SK-N-SH treated with all-trans-retinoic acid at 6 μM for 48 hours (cell line): Measurements from ENCODE around the gene DOCK11.

Source experiments
- ATAC-seq: fragments of 200-7000 bp; cut with Tn5 transposase; 3 replicates; pipeline ENCODE4 v1.9.1; 2020; ENCODE audit warnings: mild to moderate bottlenecking, moderate library complexity
- ARNTL ChIP-seq: fragments of 450-650 bp; formaldehyde crosslinking; IDR thresholded peaks from 2 replicates; pipeline ENCODE4 v1.5.0; 2020; ENCODE audit warnings: low read depth, mild to moderate bottlenecking, moderate library complexity, borderline replicate concordance
- BACH2 ChIP-seq: fragments of 250-450 bp; sonication (Bioruptor Pico); IDR thresholded peaks from 2 replicates; pipeline ENCODE4 v1.9.0; 2021; ENCODE audit warnings: mild to moderate bottlenecking, borderline replicate concordance
- CSDC2 ChIP-seq: fragments of 250-450 bp; sonication (Bioruptor Pico); IDR thresholded peaks from 2 replicates; pipeline ENCODE4 v1.5.0; 2020; ENCODE audit warnings: mild to moderate bottlenecking, moderate library complexity
- ESRRG ChIP-seq: fragments of 250-450 bp; sonication (Bioruptor Pico); IDR thresholded peaks from 2 replicates; pipeline ENCODE4 v1.6.1; 2021; ENCODE audit warnings: mild to moderate bottlenecking
- GLIS3 ChIP-seq: fragments of 250-450 bp; sonication (Bioruptor Pico); IDR thresholded peaks from 2 replicates; pipeline ENCODE4 v1.5.0; 2020; ENCODE audit warnings: mild to moderate bottlenecking, moderate library complexity
- PPARA ChIP-seq: fragments of 250-450 bp; sonication (Bioruptor Pico); IDR thresholded peaks from 2 replicates; pipeline ENCODE4 v1.5.0; 2020; ENCODE audit warnings: mild to moderate bottlenecking, borderline replicate concordance
- SNAI2 ChIP-seq: fragments of 250-450 bp; sonication (Bioruptor Pico); IDR thresholded peaks from 2 replicates; pipeline ENCODE4 v1.5.0; 2020; ENCODE audit warnings: mild to moderate bottlenecking, moderate library complexity
- TCF4 ChIP-seq: fragments of 250-450 bp; sonication (Bioruptor Pico); IDR thresholded peaks from 2 replicates; pipeline ENCODE4 v1.8.0; 2021; ENCODE audit warnings: mild to moderate bottlenecking, moderate library complexity, borderline replicate concordance
- TOX ChIP-seq: fragments of 250-450 bp; sonication (Bioruptor Pico); IDR thresholded peaks from 2 replicates; pipeline ENCODE4 v1.8.0; 2021; ENCODE audit warnings: mild to moderate bottlenecking, moderate library complexity, borderline replicate concordance
- ZC3H10 ChIP-seq: fragments of 250-450 bp; sonication (Bioruptor Pico); IDR thresholded peaks from 2 replicates; pipeline ENCODE4 v1.5.1; 2021; ENCODE audit warnings: mild to moderate bottlenecking, moderate library complexity
- ZFP3 ChIP-seq: fragments of 250-450 bp; sonication (Bioruptor Pico); IDR thresholded peaks from 2 replicates; pipeline ENCODE4 v1.5.0; 2020; ENCODE audit warnings: mild to moderate bottlenecking, moderate library complexity
- ZNF70 ChIP-seq: fragments of 450-650 bp; formaldehyde crosslinking; IDR thresholded peaks from 2 replicates; pipeline ENCODE4 v1.5.0; 2020; ENCODE audit warnings: mild to moderate bottlenecking, moderate library complexity
- ZNF8 ChIP-seq: fragments of 450-650 bp; formaldehyde crosslinking; IDR thresholded peaks from 2 replicates; pipeline ENCODE4 v1.5.0; 2020; ENCODE audit warnings: mild to moderate bottlenecking, moderate library complexity
- TF ChIP-seq, protein P1 (sequence below): fragments of 250-450 bp; sonication (Bioruptor Pico); IDR thresholded peaks from 2 replicates; pipeline ENCODE4 v1.5.1; 2020; ENCODE audit warnings: low read depth, mild to moderate bottlenecking, moderate library complexity
- TF ChIP-seq, protein P2 (sequence below): fragments of 250-450 bp; sonication (Bioruptor Pico); IDR thresholded peaks from 2 replicates; pipeline ENCODE4 v1.5.1; 2021; ENCODE audit warnings: mild to moderate bottlenecking, moderate library complexity
- TF ChIP-seq, protein P3 (sequence below): fragments of 250-450 bp; sonication (Bioruptor Pico); IDR thresholded peaks from 2 replicates; pipeline ENCODE4 v1.8.0; 2020; ENCODE audit warnings: mild to moderate bottlenecking, moderate library complexity, borderline replicate concordance
- TF ChIP-seq, protein P4 (sequence below): fragments of 250-450 bp; sonication (Bioruptor Pico); IDR thresholded peaks from 2 replicates; pipeline ENCODE4 v1.5.0; 2020; ENCODE audit warnings: mild to moderate bottlenecking, moderate library complexity

DOCK11 gene

DNA sequence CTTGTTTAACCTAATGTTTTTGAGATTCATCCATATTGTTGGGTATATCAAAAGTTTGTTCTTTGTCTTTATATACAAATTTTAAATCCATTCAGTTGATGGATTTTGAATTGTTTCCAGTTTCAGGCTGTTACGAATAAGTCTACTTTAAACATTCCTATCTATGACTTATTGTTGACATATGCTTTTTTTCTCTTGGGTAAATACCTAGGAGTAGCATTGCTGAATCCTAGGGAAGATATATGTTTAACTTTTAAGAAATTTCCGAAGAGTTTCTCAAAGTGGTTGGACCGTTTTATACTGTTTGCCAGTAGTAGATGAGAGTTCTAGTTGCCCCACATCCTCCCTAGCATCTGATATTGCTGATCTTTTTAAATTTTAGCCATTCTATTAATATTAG is 170.9 kb downstream of the DOCK11 start:
- ATAC-seq: no peak
- TF ChIP-seq ZC3H10: no peak
- TF ChIP-seq SNAI2 (CRISPR knock-in tag): no peak
- TF ChIP-seq ZNF70: no peak
- TF ChIP-seq, protein P1, sequence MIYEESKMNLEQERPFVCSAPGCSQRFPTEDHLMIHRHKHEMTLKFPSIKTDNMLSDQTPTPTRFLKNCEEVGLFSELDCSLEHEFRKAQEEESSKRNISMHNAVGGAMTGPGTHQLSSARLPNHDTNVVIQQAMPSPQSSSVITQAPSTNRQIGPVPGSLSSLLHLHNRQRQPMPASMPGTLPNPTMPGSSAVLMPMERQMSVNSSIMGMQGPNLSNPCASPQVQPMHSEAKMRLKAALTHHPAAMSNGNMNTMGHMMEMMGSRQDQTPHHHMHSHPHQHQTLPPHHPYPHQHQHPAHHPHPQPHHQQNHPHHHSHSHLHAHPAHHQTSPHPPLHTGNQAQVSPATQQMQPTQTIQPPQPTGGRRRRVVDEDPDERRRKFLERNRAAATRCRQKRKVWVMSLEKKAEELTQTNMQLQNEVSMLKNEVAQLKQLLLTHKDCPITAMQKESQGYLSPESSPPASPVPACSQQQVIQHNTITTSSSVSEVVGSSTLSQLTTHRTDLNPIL (CRISPR knock-in tag): no peak
- TF ChIP-seq TOX (CRISPR knock-in tag): no peak

DNA sequence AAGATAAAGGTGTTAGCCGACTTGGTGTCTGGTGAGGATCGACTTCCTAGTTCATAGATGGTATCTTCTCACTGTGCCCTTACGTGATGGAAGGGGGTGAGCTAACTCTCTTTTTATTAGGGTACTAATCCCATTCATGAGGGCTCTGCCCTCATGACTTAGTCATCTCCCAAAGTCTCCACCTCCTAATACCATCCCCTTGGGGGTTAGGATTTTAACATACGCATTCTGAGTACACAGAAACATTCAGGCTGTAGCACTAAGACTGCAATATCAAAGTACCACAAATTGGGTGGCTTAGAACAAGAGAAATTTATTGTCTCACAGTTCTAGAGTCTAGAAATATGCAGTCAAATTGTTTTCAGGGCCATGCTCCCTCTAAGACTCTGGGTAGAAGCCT is 173.8 kb downstream of the DOCK11 start:
- ATAC-seq: no peak
- TF ChIP-seq ARNTL (CRISPR knock-in tag) (no peak), TCF4 (CRISPR knock-in tag) (no peak), ZFP3 (CRISPR knock-in tag) (no peak), TOX (CRISPR knock-in tag) (no peak), GLIS3 (CRISPR knock-in tag) (no peak), ZNF8 (CRISPR knock-in tag) (no peak), BACH2 (CRISPR knock-in tag) (no peak), ZNF70 (no peak), ZC3H10 (no peak), CSDC2 (no peak)
- TF ChIP-seq, protein P2, sequence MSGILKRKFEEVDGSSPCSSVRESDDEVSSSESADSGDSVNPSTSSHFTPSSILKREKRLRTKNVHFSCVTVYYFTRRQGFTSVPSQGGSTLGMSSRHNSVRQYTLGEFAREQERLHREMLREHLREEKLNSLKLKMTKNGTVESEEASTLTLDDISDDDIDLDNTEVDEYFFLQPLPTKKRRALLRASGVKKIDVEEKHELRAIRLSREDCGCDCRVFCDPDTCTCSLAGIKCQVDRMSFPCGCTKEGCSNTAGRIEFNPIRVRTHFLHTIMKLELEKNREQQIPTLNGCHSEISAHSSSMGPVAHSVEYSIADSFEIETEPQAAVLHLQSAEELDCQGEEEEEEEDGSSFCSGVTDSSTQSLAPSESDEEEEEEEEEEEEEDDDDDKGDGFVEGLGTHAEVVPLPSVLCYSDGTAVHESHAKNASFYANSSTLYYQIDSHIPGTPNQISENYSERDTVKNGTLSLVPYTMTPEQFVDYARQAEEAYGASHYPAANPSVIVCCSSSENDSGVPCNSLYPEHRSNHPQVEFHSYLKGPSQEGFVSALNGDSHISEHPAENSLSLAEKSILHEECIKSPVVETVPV (CRISPR knock-in tag): no peak
- TF ChIP-seq, protein P1 (CRISPR knock-in tag): no peak

DNA sequence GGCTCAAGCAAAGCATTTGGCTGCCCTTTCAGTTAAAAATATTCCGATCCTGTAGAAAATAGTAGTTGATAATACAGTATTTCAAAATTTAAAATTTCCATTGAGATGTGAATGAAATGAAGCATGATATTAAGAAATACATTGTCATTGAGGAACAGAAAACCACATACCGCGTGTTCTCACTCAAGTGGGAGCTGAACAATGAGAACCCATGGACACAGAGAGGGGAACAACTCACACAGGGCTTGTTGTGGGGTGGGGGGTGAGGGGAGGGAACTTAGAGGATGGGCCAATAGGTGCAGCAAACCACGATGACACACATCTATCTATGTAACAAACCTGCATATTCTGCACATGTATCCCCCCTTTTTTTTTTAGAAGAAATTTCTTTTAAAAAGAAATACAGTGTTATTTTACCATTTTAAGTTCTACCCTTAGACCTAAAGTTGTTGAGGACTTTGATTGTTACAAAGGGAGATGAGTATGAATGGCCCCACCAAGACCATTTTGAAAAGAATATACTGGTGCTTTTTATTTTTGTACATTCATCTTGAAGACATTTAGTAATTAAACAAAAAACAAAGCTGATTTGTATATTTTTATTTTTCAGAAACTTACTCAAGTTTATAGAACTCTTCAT is 179.8 kb downstream of the DOCK11 start:
- TF ChIP-seq ESRRG (CRISPR knock-in tag) (no peak), TCF4 (CRISPR knock-in tag) (no peak), CSDC2 (no peak), TOX (CRISPR knock-in tag) (no peak)
- TF ChIP-seq, protein P3, sequence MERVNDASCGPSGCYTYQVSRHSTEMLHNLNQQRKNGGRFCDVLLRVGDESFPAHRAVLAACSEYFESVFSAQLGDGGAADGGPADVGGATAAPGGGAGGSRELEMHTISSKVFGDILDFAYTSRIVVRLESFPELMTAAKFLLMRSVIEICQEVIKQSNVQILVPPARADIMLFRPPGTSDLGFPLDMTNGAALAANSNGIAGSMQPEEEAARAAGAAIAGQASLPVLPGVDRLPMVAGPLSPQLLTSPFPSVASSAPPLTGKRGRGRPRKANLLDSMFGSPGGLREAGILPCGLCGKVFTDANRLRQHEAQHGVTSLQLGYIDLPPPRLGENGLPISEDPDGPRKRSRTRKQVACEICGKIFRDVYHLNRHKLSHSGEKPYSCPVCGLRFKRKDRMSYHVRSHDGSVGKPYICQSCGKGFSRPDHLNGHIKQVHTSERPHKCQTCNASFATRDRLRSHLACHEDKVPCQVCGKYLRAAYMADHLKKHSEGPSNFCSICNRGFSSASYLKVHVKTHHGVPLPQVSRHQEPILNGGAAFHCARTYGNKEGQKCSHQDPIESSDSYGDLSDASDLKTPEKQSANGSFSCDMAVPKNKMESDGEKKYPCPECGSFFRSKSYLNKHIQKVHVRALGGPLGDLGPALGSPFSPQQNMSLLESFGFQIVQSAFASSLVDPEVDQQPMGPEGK: no peak
- no peak for ATAC-seq

DNA sequence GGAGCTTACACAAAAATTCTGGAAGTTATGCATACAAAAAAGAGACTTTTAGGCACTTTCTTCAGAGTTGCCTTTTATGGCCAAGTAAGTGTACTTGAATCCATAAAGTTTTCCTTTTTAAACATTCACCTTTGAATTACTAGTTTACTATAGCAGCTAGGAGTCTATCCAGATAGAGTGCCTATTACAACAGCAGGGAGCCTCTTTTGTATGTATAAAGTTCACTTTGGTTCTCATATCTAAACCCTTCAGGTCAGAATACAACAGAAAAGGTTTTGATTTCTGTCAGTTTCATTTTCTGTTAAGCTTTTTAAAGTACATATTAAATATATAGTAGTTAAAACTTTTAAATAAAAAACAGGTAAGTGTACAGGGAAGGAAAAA is 180.3 kb downstream of the DOCK11 start:
- ATAC-seq: no peak
- TF ChIP-seq, protein P4, sequence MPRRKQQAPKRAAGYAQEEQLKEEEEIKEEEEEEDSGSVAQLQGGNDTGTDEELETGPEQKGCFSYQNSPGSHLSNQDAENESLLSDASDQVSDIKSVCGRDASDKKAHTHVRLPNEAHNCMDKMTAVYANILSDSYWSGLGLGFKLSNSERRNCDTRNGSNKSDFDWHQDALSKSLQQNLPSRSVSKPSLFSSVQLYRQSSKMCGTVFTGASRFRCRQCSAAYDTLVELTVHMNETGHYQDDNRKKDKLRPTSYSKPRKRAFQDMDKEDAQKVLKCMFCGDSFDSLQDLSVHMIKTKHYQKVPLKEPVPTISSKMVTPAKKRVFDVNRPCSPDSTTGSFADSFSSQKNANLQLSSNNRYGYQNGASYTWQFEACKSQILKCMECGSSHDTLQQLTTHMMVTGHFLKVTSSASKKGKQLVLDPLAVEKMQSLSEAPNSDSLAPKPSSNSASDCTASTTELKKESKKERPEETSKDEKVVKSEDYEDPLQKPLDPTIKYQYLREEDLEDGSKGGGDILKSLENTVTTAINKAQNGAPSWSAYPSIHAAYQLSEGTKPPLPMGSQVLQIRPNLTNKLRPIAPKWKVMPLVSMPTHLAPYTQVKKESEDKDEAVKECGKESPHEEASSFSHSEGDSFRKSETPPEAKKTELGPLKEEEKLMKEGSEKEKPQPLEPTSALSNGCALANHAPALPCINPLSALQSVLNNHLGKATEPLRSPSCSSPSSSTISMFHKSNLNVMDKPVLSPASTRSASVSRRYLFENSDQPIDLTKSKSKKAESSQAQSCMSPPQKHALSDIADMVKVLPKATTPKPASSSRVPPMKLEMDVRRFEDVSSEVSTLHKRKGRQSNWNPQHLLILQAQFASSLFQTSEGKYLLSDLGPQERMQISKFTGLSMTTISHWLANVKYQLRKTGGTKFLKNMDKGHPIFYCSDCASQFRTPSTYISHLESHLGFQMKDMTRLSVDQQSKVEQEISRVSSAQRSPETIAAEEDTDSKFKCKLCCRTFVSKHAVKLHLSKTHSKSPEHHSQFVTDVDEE: no peak
- TF ChIP-seq, protein P1 (CRISPR knock-in tag): no peak
- TF ChIP-seq PPARA (CRISPR knock-in tag) (no peak), ZNF8 (CRISPR knock-in tag) (no peak)
